HG02571 (cell line): ENCODE measurements around the gene GTF2H3.
"Not testable (repeated sequence)": the region's sequence is repeated elsewhere in the genome, so short reads cannot be mapped to it uniquely, and the experiment has no call there.

Experiments used
- ATAC-seq: cut with Tn5 transposase; IDR thresholded peaks from one replicate; pipeline ENCODE4 v1.9.1; 2021; ENCODE audit warnings: mild to moderate bottlenecking, moderate library complexity; ENCODE audit not compliant: unreplicated experiment

The GTF2H3 gene

DNA sequence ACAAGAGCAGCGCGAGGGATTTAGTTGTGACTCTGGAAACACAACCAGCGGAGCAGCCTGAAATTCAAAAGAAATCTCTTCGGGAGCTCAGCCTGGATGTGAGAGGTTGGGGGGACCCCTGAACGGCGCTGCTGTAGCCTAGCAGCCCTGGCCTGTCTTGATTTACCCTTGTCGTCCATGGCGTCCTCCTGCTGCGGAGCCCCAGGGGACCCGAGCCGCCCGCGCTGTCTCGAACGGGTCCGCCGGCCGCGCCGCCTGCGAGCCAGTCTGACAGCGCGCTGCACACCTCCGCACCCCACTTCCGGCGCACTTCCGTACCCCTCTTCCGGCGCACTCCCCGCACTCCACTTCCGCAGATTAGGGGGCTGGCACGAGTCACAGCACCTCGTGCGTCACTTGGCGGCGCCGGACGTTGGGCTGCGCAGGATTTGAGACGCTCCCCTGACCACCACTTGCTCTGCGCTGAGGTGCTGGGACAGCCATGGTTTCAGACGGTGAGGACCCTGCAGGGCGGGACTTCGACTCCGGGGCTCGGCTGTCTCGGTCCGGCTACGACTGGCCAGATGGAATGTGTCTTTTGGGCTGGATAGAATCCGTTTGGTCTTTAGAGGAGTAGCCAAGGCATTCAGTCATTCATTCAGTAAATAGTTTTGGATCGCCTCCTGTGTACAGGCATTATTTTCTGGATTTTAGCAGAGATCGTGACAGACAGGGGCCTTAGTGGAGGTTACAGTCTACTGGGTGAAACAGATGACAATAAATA lies at the start of gene GTF2H3, which contains the start of gene EIF2B1:
GTF2H3 (plus strand) TSS at position 451 of the 763 bp plus-strand sequence; CDS start at position 482, 31 bp downstream.
EIF2B1 (minus strand) TSS at position 308 of the 763 bp plus-strand sequence; CDS start at position 179, 129 bp downstream.
- ATAC-seq: peak; percentile 95

DNA sequence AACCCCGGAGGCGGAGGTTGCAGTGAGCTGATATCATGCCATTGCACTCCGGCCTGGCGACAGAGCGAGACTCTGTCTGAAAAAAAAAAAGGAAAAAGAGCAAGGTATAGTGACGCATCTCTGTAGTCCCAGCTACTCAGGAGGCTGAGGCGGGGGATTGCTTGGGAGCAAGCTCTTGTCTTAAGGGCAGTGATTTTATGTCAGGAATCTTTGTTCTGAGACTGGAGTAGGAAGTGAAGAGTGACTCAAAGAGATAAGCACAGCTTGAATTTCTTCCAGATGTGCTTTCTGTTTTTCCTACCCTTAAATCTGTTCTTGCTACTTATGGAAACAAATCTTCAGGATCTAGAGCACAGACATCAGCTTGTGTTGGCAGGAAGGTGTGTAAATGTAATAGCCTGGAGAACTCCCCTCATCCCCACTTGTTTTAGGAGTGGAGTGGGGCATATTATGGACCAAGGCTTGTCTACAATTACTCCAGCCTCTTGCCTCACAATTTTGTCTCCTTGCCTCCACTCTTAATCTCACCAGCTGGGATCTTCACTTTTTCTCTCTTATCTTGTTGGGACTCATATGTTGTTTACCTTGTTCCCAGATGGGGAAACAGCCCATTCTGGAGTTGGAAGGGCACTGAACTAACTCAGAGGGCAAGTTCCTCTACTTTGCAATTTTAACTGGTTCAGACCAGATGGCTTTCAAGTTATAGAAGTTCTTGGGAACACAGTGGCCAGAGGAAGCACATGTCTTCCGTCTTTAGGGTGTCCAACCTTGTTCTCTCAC lies 41.7 kb upstream of the GTF2H3 start:
- ATAC-seq: no peak

DNA sequence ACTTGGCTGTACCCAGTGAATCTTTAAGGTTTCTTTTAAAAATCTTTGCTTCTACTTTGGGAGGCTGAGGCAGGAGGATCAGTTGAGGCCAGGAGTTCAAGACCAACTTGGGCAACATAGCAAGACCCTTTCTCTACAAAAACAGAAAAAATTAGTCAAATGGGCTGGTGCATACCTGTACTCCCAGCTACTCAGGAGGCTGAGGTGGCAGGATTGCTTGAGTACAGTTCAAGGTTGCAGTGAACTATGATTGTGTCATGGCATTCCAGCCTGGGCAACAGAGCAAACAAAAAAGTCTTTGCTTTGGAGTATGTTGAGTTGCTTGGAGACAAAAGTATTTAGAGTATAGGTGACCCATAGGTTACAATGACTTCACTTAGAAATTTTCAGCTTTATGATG lies 37.9 kb upstream of the GTF2H3 start:
- no peak for ATAC-seq

DNA sequence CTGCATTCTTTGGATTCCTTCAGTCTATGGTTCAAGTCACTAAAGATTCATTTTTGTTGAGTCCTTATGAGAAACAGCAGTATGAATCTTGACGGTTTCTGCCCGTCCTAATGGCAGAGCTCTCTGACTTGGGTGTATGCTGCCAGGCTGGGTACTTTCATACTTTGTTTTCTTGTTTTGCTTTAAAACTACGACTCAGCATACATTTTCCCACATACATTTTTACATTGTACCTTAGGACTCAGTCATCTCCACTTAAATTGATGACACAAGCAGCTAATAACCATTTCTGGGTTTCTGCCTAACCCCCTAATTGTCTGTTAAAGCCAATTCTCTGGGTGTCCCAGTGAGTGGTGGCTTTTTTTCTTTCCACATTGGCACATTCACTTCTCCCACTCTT lies 36.5 kb upstream of the GTF2H3 start:
- no peak for ATAC-seq

DNA sequence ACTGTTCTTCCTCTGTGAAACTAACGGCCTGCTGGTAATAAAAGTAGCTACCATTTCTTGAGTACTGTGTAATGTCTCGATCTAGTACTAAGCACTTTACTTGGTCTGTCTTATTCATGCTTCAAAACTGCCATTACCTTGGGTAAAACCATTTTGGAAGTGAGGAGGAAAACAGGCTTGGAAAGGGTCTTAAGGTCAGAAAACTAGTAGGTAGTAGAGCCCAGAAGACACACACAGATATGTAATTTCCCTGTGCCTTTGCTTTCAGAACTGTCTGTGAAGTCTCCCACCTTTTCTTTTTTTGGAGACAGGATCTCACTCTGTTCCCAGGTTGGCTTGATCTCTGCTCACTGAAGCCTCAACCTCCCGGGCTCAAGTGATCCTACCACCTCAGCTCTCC lies 35.1 kb upstream of the GTF2H3 start:
- ATAC-seq: no peak

DNA sequence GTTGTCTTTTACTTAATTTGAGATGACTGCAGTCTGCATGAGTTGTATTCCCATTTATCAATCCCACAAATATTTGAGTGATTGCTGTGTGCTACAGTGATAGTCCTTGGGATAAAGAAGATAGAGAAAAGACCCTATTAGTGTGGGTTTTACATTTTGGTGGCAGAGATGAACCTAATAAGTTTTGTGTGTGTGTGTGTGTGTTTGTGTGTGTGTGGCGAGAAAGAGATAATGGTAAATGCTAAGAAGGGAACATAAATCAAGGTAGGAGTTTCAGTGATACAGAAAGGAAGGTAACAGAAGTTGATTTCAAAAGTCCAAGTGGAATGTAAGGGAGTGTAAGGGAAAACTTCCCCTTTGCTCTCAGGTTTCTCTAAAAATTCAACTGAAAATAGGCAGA lies 34.3 kb upstream of the GTF2H3 start:
- ATAC-seq: no peak

DNA sequence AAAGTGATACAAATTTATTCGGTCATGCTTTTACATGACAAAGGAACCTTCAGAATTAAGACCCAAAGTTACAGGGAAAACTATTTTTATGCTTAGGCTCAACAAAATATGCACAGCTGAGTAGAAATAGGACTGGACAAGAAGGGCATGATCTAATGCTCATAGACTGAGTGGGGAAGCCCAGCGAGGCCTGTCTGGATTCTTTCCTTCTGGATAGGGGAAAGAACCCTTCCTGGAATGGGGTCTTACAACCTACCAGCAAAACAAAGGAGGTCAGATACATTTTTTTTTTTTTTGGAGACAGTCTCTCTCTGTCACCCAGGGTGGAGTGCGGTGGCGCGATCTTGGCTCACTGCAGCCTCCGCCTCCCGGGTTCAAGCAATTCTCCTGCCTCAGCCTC lies 33.9 kb upstream of the GTF2H3 start:
- no peak for ATAC-seq

DNA sequence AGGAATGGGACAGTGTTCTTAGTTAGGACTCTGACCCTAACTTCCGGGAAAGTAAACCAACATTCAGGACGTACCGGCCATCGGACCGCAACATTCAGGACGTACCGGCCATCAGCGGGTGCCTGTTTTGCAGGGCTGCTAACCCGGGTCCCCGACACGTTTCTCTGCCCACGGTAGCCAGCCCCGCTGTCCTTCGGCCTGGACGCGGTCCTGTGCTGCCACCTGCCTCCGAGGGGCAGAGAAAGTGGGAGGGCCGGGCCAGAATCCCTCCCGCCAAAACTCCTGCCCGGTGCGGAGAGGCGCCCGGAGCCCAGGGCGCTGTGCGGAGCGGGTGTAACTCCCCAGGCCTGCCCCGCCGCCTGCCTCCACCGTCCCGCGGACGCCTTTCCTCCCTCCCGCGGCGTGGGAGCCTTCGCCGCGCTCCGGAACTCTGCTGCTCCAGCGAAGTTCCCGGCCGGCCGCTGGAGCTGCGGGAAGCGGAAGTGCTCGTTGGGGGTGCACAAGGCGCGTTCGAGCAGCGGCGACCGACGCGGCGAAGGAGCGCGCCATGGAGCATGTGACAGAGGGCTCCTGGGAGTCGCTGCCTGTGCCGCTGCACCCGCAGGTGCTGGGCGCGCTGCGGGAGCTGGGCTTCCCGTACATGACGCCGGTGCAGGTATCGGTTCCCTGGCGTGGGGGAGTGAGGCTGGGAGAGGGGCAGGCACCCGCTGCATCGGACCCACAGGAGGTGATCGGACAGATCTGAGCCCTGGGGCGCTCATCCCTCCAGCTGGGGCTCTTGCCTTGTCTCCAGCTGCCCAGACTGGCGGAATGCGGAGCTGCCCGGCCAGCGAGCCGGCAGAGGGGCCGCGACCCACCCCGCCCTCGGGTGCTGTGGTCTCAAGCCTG lies 31.8 kb upstream of the GTF2H3 start, which contains the start of gene DDX55:
DDX55 (plus strand) TSS at position 498 of the 888 bp plus-strand sequence; CDS start at position 548, 50 bp downstream.
- ATAC-seq: peak; percentile 84

DNA sequence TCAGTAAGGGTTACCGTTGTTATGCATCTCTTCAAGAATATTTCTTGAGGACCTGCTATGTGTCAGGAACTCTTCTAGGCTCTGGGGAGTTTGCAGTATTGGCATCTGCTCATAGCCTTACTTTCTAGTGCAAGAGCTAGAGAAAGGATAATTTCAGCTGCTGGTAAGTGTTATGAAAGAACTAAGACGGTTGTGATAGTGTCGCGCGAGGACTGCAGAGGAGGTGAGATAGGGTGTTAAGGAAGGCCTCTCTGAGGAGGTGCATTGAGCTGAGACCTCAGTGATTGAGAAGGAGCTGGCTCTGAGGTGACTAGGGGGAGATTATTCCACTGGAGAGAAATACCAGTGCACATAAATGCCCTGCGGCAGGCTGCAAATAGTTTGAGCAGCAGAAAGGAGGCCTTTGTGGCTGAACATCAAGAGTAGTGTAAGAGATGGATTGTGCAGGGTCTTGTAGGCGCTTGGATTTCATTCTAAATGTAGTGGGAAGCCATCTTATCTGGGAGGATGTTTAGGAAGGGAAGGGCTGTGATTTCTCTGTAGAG lies 30.9 kb upstream of the GTF2H3 start:
- no peak for ATAC-seq

DNA sequence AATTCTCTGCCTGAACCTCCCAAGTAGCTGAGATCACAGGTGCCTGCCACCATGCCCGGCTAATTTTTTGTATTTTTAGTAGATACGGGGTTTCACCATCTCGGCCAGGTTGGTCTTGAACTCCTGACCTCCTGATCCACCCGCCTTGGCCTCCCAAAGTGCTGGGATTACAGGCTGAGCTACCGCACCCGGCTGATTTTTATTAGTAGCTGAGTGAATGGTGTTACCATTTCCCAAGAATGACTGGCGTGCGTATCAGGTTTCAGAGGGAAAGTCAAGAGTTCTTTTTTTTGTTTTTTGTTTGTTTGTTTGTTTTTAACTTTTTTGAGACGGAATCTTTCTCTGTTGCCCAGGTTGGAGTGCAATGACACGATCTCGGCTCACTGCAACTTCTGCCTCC lies 30.1 kb upstream of the GTF2H3 start:
- not testable (repeated sequence) for ATAC-seq

DNA sequence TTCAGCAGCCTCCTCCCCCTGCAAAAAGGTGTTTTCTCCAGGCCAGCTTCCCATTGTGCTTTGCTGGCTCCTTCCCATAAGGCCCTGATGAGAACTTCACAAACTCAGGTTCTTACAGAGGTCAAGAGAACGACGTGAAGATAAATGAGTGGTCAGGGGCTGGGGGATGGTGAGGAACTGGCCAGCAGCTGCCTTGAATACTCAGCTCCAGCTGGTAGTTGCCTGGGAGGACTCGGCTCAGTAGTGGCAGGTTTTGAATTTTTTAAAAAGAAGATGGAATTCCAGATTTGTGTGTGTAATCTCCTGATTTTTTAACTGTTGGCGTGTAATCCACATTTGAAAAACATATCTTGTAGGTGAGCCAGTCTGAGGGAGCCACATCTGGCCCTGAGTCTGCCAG lies 25.9 kb upstream of the GTF2H3 start:
- ATAC-seq: no peak

DNA sequence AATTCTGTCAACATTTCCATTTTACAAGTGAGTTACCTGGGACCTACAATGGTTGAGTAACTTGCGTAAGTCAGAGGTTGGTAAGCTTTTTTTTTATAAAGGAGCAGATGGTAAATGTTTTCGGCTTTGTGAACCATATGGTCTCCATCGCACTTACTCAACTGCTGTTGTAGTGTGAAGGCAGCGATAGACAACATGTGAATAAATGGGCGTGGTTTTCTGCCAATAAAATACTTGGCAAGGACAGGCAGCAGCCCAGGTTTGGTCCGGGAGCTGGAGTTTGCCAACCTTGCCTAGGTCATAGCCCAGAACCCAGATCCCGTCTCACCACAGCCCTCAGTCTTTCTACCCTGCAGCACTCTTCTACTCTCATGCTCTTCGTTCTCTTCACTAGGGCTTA lies 25.4 kb upstream of the GTF2H3 start:
- ATAC-seq: no peak

DNA sequence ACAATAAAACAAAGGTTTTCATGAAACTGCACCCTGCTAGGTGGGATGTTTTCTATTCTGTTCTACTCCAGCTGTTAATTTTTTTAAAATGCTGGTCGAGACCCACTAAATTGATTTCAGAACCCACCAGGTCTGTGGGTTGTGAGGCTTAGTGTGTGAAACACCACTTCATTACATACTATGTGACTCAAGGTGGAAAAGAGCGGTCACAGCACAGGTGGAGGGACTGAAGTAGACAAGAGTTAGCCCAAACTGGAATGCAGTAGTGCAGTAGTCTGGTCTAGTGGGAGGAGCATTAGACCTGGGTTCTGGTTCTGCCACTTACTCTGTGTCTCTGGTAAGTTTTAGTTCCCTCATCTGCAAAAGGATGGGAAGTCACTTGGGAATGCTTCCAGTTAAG lies 19.5 kb upstream of the GTF2H3 start:
- no peak for ATAC-seq

DNA sequence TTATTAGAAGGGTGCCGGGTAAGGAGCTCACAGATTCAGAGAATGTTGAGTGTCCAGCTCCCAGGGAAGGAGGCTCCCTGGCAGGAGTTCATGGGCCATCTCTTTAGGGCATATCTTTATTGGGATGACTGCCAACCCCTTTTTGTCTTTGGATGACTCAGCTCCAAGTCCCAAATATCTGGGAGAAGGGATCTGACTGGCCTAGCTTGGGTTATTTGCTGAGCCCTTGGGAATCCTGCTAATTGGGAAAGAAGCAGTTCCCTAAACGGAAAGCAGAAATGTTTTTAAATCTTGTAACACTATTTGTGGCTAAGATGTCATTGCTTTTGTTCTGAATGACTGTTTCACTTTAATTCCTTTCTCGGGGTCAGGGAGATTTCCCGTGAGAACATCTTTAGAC lies 19.1 kb upstream of the GTF2H3 start:
- no peak for ATAC-seq

DNA sequence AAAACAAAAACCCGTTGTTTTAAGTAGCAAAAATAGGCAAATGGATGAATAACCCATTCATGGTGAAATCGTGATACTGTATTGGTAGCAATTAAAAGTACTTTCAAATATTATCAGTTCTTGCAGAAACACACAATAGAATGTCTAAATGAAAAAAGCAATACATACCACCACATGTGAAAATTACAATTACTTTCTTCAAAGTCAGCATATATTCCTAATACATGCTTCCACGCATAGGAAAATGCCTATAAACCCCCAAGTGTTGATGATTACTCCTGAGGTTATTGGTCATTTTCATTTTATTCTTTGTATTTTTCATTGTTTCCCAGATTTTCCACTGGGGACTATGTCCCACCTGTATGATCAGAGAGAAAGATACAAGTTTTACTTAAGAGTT lies 16.5 kb upstream of the GTF2H3 start:
- no peak for ATAC-seq

DNA sequence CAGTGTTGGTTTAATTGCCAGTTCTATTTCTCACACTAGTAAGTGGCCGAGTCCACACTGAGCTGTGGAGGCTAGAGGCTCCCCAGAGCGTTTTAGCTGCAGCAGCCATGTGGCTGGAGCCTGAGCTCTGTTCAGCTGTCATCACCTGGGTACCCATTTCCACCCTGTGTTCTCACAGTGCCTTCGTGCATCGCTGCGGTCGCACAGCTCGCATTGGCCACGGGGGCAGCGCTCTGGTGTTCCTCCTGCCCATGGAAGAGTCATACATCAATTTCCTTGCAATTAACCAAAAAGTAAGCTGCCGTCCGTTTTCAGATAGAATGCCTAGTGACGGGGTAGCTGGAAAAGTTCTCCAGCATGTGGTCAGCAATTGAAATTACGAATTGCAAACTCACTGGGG lies 16.0 kb upstream of the GTF2H3 start:
- ATAC-seq: no peak

DNA sequence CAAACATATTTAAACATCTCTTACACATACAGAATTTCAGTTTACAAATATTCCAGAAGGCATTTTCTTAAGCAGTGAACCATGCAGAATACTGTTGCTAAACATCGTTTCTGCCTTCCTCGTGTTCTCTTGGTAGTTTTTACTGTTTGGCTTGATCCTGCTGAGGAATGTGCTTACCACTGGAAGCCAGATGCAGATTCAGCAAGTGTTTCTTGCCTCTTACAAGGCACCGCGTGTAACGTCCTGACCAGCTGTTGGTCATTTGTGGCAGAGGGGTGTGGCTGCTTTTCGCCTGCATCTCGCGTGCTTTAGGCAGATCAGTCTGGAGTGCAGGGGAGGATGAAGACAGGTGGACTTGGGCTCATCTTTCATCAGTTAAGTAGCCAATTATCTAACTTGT lies 12.5 kb upstream of the GTF2H3 start:
- no peak for ATAC-seq

DNA sequence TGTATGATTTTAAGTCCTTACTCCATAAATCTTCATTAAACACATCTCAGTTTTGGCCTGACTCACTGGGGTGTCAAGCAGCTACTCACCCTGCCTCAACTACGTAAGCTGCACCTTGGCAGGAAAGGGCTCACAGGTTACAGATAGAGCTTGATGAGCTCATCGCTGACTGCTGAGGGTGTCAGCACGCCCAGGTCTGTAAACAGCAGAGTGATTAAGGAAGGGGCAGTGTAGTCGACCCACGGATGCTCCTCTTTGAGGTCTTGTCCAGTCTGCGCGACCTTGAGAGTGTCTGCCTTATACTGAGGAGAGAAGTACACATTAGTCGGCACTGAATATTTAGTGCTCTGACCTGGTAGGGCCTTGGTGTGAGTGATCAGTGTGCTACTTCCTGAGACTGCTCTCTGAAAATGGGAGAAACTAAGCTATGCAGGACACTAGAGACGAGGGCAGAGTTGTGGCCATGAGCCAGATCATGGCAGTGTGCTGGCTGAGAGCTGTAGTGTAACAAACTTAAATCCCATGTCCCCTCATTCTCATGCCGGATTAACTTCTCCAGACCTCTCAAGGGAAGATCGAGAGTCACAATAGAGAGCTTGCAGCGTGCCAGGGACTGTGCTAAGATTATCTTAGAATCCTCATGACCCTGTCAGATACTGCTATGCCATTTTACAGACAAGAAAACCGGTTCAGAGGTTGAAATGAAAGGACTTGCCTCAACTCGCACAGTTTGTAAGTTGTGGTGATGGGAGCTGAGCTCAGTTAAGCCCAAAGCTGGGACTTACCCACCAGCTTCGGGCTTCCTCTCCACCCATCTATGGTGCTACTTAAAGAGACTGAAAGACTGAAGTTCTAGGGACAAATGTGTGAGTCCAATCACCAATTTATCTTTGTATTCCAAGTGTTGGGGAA lies 11.8 kb upstream of the GTF2H3 start:
- no peak for ATAC-seq

DNA sequence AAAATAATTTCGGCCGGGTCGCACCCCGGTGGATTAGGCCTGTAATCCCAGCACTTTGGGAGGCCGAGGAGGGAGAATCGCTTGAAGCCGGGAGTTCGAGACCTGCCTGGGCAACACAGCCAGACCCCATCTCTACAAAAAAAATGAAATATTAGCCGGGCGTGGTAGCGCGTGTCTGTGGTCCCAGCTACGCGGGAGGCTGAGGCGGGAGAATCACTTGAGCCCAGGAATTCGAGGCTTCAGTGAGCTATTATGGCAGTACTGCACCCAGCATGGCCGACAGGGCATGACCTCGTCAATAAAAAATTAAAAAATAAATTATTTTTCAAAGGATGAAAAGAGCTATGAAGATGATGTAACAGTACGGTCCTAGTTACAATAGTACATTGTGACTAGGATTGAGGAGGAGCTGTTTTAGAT lies 523 bp downstream of the GTF2H3 start:
- no peak for ATAC-seq

DNA sequence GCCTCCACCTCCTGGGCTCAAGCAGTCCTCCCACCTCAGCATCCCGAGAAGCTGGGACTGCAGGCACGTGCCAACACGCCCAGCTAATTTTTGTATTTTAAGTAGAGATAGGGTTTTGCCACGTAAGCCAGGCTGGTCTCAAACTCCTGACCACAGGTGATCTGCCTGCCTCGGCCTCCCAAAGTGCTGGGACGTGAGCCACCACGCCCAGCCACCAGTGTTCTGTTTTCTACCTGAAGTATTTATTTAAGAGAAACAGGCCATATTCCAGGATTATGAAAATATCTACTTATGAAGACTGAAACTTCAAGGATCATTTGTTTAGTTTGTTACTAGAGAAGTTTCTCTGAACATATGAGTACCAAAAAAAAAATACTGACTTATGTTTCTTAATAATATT lies 10.3 kb downstream of the GTF2H3 start:
- no peak for ATAC-seq
